K562 (cell line): ENCODE results near the gene TENM4.

Source experiments
- BRD4 ChIP-seq: fragments of 200-600 bp; sonication (generic); IDR thresholded peaks from 2 replicates; pipeline ENCODE4 v1.6.1; 2017; ENCODE audit warnings: inconsistent platforms
- CHD1 ChIP-seq: fragments of 200-600 bp; sonication (generic); IDR thresholded peaks from one replicate; pipeline ENCODE4 v1.6.1; 2012; ENCODE audit warnings: mild to moderate bottlenecking, moderate library complexity, low read length, inconsistent platforms
- DIDO1 ChIP-seq: fragments of 450-650 bp; IDR thresholded peaks from 2 replicates; pipeline ENCODE4 v1.6.1; 2016; ENCODE audit warnings: low read depth, missing biosample characterization, missing genetic modification characterization
- DPF2 ChIP-seq: fragments of 450-650 bp; IDR thresholded peaks from 2 replicates; pipeline ENCODE4 v1.6.1; 2016
- ELF4 ChIP-seq: fragments of 450-650 bp; formaldehyde crosslinking; IDR thresholded peaks from 2 replicates; pipeline ENCODE4 v1.4.0; 2022; ENCODE audit warnings: missing genetic modification characterization
- FOXK2 ChIP-seq, 2 experiments: fragments of 450-650 bp; IDR thresholded peaks in 1 of 2; conservative IDR thresholded peaks in 1 of 2; 2 replicates each; pipeline ENCODE4 v1.6.1; 2016; ENCODE audit warnings: low read depth in 2 of 2, mild to moderate bottlenecking in 1 of 2
- MAZ ChIP-seq, 2 experiments: fragments of 450-650 bp in 1 of 2; sonication (generic) in 1 of 2; formaldehyde crosslinking; IDR thresholded peaks in 1 of 2; conservative IDR thresholded peaks in 1 of 2; 2 replicates each; pipeline versions ENCODE4 v1.4.0 to v1.5.0; 2020; ENCODE audit warnings: mild to moderate bottlenecking in 1 of 2, missing genetic modification reagents in 1 of 2
- MBD2 ChIP-seq: sonication (generic); IDR thresholded peaks from 2 replicates; pipeline ENCODE4 v1.6.1; 2016; ENCODE audit warnings: low read depth, borderline replicate concordance
- RFX5 ChIP-seq: IDR thresholded peaks from 2 replicates; pipeline ENCODE4 v1.6.1; 2011; ENCODE audit warnings: low read depth, mild to moderate bottlenecking, improper control_type of control experiment, low read length
- SMARCA5 ChIP-seq: fragments of 450-650 bp; IDR thresholded peaks from 2 replicates; pipeline ENCODE4 v1.6.1; 2016
- TF ChIP-seq, protein P1 (sequence below): sonication (generic); formaldehyde crosslinking; IDR thresholded peaks from 2 replicates; pipeline ENCODE4 v1.9.0; 2022; ENCODE audit warnings: mild to moderate bottlenecking, missing genetic modification reagents
- TF ChIP-seq, protein P2 (sequence below), 3 experiments: IDR thresholded peaks in 2 of 3; conservative IDR thresholded peaks in 1 of 3; 2 replicates each; pipeline ENCODE4 v1.5.1; 2011 to 2012; ENCODE audit warnings: low read length in 3 of 3, mild to moderate bottlenecking in 3 of 3, control low read depth in 2 of 3, improper control_type of control experiment in 1 of 3, inconsistent platforms in 1 of 3, low read depth in 1 of 3, mixed read lengths in 1 of 3, moderate library complexity in 1 of 3; ENCODE audit not compliant: insufficient read depth in 2 of 3

DNA sequence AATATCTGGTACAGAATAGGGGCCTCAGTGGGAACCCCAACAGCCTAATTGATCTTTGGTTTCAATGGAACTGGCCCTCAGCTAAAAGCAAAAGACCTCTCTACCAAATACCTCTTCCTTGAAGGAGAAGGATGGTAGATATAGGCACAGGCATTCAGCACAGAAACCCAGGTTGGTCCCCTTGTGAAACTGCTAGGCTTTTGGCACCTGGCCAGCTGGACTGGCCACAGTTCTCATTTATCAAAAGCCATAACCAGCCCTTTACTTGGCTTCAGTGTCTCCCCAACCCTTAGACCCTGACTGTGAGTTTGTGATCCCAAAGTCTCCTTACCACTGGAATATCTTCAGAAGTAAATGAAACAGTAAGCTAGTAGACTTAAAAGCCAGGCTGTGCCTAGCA lies 152.9 kb downstream of the TENM4 start:
- TF ChIP-seq ELF4 (no peak), BRD4 (no peak), DPF2 (no peak), DIDO1 (tag) (no peak), MAZ (CRISPR knock-in tag; conservative IDR thresholded peaks at IDR 0.05 in 1 of 2, IDR thresholded peaks at IDR 0.05 in 1 of 2) (no peak), CHD1 (no peak), RFX5 (no peak), SMARCA5 (no peak), FOXK2 (conservative IDR thresholded peaks at IDR 0.05 in 1 of 2, IDR thresholded peaks at IDR 0.05 in 1 of 2; ENCODE audit: low read depth in 2 of 2) (no peak), MBD2 (no peak)
- TF ChIP-seq, protein P1, sequence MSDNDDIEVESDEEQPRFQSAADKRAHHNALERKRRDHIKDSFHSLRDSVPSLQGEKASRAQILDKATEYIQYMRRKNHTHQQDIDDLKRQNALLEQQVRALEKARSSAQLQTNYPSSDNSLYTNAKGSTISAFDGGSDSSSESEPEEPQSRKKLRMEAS (CRISPR knock-in tag), result no peak
- TF ChIP-seq, protein P2, sequence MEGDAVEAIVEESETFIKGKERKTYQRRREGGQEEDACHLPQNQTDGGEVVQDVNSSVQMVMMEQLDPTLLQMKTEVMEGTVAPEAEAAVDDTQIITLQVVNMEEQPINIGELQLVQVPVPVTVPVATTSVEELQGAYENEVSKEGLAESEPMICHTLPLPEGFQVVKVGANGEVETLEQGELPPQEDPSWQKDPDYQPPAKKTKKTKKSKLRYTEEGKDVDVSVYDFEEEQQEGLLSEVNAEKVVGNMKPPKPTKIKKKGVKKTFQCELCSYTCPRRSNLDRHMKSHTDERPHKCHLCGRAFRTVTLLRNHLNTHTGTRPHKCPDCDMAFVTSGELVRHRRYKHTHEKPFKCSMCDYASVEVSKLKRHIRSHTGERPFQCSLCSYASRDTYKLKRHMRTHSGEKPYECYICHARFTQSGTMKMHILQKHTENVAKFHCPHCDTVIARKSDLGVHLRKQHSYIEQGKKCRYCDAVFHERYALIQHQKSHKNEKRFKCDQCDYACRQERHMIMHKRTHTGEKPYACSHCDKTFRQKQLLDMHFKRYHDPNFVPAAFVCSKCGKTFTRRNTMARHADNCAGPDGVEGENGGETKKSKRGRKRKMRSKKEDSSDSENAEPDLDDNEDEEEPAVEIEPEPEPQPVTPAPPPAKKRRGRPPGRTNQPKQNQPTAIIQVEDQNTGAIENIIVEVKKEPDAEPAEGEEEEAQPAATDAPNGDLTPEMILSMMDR (IDR thresholded peaks at IDR 0.05 in 2 of 3, conservative IDR thresholded peaks at IDR 0.05 in 1 of 3; ENCODE audit: insufficient read depth in 2 of 3, low read depth in 1 of 3, low read length in 3 of 3), result no peak
